ENCODE measurements around the gene PROX1. TPM values are rescaled to one million over a fixed set of nuclear protein-coding genes. Genes with fewer than 3 reads are reported as not detected.

PROX1 gene
- total RNA-seq, 1 experiment from 2014 or later, result 0.40 TPM

GRCh38 chr1:214028095-214028494 is 40.3 kb downstream of the PROX1 start:
- Mint-ChIP-seq H3K4me1 (ENCODE audit: low read depth, unreplicated experiment) (no peaks in the 10 kb centered on the region), H3K9me3 (ENCODE audit: low read depth, unreplicated experiment) (no peaks in the 10 kb centered on the region), H3K27me3 (ENCODE audit: unreplicated experiment) (peaks cover 100% of the 10 kb centered on the region), H3K27ac (ENCODE audit: unreplicated experiment) (no peak overlapping the region), H3K36me3 (ENCODE audit: insufficient read depth, unreplicated experiment) (no peaks in the 10 kb centered on the region), H3K4me3 (ENCODE audit: low read depth, unreplicated experiment) (no peak overlapping the region)
- BruUV-seq (replicated peaks), result no TSS peak
- TF ChIP-seq CTCF (IDR thresholded peaks at IDR 0.05; ENCODE audit: unreplicated experiment), result no peak
- CTCF ChIA-PET, result no interaction called here
- no peak for DNase-seq
- intact Hi-C loops (cut with micrococcal nuclease; ENCODE audit: unreplicated experiment), result no loop called here

DNA sequence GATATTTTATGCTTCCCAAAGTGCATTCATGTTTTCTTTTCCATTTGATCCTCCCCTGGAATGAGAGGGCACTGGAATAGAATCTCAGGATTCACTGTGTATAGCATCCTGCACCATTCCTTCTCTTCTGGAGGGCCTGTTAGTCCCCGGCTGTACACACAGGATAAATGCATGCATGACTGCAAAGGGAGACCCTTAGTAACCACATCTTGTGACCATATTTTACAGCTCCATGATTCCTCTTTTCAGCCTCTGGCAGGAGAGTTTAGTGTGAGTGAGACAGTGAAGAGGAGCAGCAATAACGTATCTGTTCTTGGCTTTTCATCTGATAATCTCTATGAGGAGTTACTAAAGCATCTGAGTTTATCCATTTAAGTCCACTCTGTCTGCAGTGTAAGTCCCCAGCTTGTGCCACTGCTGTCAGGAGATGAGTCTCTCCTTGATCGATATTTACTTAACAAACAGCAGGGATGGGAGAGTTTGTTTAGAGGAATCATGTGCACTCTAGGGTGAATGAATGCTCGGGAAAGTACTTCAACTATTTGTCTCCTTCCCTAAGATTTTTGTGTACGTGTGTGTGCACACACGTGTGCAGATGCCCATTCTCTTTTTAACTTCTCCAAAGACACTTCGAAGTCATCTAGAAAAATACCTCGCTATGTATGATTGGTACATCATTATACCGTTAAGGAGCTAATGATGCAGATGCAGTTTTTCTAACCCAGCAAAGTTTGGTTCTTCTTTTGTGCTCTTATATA is 41.1 kb downstream of the PROX1 start:
- no peak for TF ChIP-seq CTCF (IDR thresholded peaks at IDR 0.05; ENCODE audit: unreplicated experiment)
- Mint-ChIP-seq H3K4me3 (ENCODE audit: low read depth, unreplicated experiment) (no peak overlapping the region), H3K4me1 (ENCODE audit: low read depth, unreplicated experiment) (no peaks in the 10 kb centered on the region), H3K9me3 (ENCODE audit: low read depth, unreplicated experiment) (no peaks in the 10 kb centered on the region), H3K36me3 (ENCODE audit: insufficient read depth, unreplicated experiment) (no peaks in the 10 kb centered on the region), H3K27ac (ENCODE audit: unreplicated experiment) (no peak overlapping the region), H3K27me3 (ENCODE audit: unreplicated experiment) (peaks cover 100% of the 10 kb centered on the region)
- CTCF ChIA-PET, result no interaction called here
- no peak for DNase-seq
- BruUV-seq (replicated peaks), result no TSS peak
- intact Hi-C loops (cut with micrococcal nuclease; ENCODE audit: unreplicated experiment), result no loop called here

GRCh38 chr1:214029796-214030195 is 42.0 kb downstream of the PROX1 start:
- H3K9me3 Mint-ChIP-seq (ENCODE audit: low read depth, unreplicated experiment), result no peaks in the 10 kb centered on the region
- H3K27me3 Mint-ChIP-seq (ENCODE audit: unreplicated experiment), result peaks cover 100% of the 10 kb centered on the region
- no peak for TF ChIP-seq CTCF (IDR thresholded peaks at IDR 0.05; ENCODE audit: unreplicated experiment)
- no peaks in the 10 kb centered on the region for H3K4me1 Mint-ChIP-seq (ENCODE audit: low read depth, unreplicated experiment)
- no TSS peak for BruUV-seq (replicated peaks)
- H3K4me3 Mint-ChIP-seq (ENCODE audit: low read depth, unreplicated experiment), result no peak overlapping the region
- no peaks in the 10 kb centered on the region for H3K36me3 Mint-ChIP-seq (ENCODE audit: insufficient read depth, unreplicated experiment)
- intact Hi-C loops (cut with micrococcal nuclease; ENCODE audit: unreplicated experiment), result no loop called here
- no peak overlapping the region for H3K27ac Mint-ChIP-seq (ENCODE audit: unreplicated experiment)
- CTCF ChIA-PET, result no interaction called here
- DNase-seq, result no peak

DNA sequence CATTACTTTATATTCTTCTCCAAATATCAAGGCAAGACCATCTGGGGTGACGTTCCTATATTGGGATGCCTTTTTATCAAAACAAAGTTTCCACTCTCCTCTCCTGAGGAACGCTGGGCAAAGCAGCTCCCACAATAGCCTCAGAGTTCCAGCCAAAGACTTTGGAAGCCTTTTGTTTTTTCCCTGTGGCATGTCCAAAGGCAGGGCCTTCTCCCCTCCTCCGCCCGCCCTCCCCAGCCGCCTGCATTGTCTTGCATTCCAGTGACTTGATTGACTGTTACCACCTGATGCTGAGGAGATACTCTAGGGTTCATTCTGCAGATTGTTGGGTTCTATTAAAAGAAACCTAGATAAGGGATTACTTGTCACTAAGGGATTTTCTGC is 43.5 kb downstream of the PROX1 start:
- BruUV-seq (replicated peaks), result no TSS peak
- no peak for TF ChIP-seq CTCF (IDR thresholded peaks at IDR 0.05; ENCODE audit: unreplicated experiment)
- Mint-ChIP-seq H3K4me3 (ENCODE audit: low read depth, unreplicated experiment) (no peak overlapping the region), H3K27me3 (ENCODE audit: unreplicated experiment) (peaks cover 88% of the 10 kb centered on the region), H3K36me3 (ENCODE audit: insufficient read depth, unreplicated experiment) (no peaks in the 10 kb centered on the region), H3K4me1 (ENCODE audit: low read depth, unreplicated experiment) (no peaks in the 10 kb centered on the region), H3K9me3 (ENCODE audit: low read depth, unreplicated experiment) (no peaks in the 10 kb centered on the region), H3K27ac (ENCODE audit: unreplicated experiment) (no peak overlapping the region)
- intact Hi-C loops (cut with micrococcal nuclease; ENCODE audit: unreplicated experiment), result no loop called here
- DNase-seq, result no peak
- CTCF ChIA-PET, result no interaction called here
